Stimulated activated CD4-positive, alpha-beta T cell treated with anti-CD3 and anti-CD28 coated beads, TNF-alpha, amount 100 ng/mL, for 48 hours (primary cell): ENCODE data around the gene DNAL1.

Experiments used
- DNase-seq, 3 donors: peaks; one replicate each; pipeline ENCODE4 v3.0.0-alpha.2; 2020; ENCODE audit warnings: low read depth in 3 of 3

The DNAL1 gene

DNA sequence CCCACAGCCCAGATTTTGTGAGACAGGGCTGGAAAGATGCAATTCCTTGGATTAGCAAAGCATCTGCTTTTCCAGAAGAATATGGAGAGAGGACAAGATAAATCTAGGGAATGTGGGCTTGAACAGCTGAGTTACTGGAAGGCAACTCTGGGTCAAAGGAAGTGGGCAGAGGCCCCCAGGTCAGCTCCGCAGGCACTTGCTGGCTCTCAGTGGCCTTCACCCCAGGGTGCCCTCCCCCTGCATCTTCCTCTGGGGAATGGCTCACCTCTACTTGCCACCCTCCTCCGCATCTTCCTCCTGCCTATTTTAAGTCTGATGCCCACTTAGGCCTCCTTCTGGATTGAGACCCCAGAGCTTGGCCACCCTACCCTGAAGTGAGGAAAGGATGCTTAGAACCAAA, 79.9 kb downstream of the DNAL1 start:
- DNase-seq: no peak

DNA sequence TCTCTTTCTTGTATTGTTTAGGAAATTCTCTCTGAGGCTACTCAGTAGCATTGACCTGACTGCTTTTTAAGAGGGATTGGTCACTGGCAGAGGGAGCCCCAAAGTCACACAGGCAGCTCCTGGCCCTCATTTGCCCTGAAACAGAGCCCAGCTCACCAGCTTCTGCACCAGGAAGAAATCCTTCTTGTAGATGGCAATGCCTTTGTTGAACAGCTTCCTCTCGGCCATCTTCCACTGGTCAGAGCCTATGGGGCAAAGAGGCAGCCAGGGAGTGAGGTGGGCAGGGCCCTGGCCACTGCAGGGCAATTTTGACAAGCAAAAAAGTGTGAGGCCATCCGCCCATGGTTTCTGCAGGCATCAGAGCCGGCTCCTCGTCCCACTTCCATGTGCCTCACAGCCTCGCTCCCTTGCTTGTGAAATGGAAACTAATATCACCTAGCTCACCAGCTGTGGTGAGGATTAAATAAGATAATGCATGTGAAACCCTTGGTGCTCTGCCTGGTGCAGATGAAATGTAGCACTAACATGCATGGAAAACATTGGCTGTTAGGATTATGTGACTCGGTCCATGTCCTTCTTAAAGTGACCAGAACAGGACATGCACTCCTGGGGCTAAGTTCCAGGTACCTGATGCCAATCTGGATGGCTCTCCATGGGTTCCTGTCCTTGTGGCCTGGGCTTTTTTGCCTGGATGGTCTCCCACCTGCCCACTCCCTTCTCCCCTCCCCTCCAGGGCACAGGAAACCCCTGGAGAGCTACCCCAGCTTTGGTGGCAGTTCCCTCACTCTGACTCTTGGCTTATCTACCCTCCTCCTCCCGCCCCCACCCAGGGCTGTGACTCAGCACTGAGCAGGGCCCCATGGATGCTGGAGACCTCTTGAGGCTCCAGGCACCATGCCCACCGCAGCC, 80.6 kb downstream of the DNAL1 start:
- DNase-seq: no peak

DNA sequence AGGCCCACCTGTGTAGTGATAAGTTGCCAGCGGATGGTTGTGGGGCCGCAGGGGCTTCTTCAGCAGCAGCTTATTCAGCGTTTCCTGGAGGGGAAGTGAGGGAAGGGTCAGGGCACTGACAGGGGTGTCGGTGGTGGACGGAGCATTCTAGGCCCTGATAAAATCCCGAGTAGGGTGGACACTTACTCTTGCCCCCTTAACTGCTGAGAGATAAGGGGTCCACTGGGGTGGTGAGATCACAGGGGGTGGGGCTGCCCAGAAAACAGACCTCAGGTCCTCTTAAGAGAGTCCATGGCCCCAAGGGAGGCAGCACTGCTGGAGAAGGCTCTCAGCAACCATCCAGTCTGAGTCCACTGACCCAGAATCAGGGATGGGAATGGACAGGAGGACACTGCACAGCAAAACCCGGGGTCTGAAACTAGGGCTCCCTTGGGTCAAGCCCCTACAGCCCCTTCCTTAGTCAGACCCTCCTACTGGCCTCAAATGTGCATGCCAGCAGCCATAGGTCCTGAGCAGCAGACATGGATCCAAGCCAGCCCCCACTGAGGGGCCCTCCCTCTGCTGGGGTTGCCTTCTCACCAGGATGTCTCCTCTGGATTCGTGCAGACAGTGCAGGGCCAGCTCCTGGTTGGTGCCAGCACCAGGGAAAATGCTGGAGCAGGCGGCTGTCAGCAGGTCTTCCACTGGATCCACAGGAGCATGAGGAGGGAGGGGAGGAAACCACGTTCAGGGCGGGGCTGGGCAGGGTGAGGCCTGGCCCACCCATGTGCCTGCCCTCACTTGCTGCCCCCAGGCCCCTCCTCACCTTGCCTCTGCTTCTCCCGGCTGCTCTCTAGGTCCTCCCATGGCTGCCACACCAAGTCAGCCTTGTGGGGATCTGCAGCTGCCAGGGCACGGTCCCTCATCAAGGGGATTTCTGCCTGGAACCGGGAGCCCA, 81.5 kb downstream of the DNAL1 start:
- DNase-seq: no peak

DNA sequence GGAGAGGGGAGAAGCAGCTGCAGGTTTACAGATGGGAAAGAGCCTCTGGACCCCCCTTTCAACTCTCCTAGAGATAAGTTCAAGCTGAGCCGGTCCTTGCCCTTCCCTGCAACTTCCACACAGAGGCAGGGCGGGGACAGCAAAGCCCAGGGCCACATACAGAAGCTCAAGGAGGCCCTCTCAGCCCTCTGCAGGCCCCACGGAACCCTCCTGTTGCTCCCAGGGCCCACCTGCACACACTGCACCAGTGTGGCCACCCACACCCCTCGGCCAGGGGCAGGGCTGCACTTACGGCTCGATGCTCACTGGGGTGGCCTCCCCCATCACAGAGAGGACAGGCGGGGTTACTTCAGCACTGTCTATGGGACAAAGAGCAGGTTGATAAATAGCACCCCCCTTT, 82.4 kb downstream of the DNAL1 start:
- no peak for DNase-seq

DNA sequence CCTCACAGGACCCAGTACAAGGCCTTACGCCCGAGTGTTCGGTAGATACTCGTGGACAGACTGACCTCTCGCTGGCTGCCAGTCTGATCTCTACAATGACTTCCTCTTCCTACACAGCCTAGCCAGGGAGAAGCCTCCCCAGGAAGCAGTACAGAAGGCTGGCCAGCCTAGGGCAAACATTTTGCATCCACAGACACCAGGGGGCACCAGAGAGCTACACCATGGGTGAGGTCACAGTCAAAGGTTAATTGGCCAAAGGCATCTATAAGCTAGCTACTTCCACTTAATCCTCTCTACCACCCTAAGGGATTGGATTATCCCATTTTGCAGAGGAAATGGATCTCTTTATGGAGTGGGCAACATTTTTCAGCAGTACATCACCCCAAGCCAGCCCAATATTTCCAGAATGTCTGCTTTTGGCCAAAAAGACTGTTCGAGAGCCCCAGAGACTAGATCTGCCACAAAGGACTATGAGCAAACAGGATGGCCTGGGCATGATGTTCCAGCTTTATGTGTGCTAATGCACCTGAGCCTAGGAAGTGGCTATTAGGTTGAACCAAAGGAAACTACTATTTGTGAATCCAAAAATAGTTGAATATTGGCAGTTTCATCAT, 84.0 kb downstream of the DNAL1 start:
- DNase-seq: peak; percentile 63 to 93 (median 84)

DNA sequence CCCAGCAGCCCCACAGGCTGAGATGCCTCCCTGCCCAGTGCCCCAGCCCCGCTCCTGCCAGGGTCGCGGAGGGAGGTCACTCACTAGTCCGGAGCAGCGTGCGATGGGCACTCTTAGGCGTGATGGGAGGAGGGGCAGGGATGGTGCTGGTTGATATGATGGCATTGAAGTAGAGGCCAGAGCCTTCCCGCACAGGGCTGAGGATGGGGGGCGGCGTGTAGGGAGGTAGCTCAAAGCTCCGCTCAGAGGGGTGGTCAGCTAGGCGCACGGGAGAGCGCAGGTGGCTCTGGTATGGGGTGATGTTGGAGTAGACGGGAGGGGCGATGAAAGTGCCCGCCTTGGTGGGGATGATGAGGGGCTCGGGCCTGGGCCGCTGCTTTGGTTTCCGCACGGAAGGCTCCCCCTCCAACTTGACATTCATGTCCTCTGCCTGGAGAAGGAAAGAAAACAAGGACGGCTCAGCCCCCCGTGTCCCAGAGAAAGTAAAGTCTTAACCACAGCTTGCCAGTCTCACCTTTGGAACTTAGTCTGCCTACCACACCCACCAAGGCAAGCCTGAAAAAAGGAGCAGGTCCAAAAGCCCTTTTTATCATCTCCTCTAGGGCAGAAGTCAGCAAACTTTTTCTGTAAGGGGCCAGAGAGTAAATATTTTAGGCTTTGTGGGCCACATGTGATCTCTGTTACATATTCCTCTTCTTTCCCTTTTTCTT, 84.9 kb downstream of the DNAL1 start:
- no peak for DNase-seq

DNA sequence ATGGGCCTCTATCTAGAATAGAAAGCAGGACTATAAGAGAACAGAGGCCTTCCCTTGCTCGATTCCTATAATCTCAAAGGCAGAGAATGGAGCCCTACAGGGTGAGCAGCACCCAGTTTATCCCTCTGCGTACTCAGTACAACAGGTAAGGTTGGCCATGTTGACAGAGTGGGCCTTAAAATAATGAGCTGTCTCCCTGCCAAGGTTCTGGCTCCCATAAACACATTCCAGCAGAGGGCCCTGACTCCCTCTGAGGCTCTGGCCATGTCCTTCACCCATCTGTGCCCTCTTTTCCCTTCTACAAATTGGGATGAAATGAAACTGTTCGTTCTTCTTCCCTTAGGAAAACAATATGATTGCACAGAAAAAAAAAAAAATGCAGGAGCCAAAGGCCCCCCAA, 86.3 kb downstream of the DNAL1 start:
- no peak for DNase-seq

DNA sequence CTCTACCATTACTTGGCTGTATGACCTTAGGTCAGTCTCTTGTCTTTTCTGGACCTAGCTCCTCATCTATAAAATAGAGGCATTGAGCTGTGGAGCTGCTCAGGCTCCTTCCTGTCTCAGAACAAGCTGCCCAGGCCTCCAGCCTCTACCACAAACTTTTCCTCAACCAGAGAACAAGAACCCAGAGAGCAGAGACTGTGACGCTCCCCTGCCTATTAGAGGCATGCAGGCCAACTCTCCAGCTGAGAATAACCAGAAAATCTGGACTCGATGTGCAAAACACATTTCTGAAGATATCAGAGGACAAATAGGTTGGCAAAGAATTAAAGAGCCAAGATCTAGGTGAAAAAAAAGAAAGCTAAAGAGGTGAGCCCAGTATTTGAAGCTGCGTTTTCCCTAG, 87.2 kb downstream of the DNAL1 start:
- no peak for DNase-seq

DNA sequence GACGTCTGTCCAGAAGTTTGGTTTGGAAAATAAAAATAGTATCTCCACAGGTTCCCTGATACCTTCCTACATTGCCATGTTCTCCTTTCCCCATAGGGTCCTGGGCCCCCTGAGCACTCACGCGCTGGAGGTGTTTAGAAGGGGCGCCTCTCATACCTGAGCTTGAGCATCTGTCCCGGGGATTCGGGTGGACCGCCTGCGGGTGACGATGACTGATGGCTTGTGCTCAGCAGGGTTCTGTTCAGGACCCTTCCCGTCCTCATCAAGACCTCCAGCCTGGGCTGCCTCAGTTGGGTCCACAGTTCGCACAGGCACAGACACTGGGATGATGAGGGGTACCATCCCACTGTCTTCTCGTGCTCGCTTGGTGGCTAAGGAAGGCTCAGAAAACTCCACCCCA, 92.1 kb downstream of the DNAL1 start:
- no peak for DNase-seq

DNA sequence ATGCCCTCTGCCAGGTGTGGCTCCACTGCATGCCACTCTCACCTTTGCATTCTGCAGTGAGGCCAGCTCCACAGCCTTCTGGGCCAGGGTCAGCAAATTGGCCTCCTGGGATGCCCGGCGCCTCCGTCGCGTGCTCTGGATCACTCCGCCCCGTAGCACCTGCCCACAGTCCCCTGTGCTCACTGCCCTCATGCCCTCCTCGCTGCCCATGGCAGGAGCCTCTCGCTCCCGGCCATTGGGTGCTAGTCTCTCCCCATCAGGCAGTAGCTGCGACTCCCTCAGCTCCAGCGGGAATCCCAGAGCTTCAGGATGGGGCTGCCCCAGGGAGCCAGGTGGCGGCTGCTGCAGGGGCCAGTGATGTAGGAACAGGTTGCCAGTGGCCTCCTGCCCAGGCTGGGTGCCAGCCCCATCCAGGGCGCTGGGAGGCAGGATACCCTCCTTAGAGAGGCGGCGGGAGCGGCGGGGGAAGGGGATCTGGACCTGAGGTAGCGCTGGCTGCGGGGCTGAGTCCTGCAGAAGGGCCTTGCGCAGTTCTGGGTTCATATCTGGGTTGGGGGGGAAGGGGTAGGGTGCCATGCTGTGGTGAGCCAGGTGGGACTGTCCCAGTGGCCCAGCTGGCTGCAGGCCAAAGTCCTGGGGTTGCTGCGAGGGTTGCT, 93.9 kb downstream of the DNAL1 start:
- DNase-seq: no peak

DNA sequence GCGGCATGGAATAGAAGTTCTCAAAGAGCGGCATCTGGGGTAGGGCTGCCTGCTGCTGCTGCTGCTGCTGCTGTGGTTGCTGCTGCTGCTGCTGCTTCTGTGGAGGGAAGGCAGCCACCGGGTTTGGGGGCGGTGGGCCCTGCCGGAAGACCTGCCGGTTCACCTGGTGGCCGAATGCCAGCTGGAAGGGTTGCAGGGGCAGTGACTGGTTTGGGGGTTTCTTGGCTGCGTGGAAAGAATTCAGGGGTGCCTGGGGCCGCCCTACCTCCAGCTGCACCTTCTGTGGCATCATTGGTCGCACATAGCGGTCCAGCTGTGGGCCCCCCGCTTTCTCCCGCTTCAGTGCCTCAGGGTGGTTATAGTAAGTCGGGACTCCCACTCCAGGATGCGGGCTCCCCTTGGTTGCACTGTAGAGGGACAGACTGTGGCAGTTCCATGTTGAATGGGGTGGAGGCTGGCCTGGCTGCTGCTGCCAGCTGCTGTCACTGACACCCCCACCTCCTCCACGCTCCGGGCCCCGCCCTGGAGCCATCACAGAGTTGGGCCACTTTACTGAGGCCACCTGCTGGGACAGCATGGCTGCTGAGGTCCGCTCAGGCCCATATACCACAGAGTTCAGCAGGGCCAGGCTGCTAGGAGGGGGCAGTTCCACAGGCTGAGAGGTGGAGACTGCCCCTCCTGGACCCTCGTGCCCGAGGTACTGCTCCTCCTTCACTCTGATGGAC, 94.5 kb downstream of the DNAL1 start:
- DNase-seq: no peak

DNA sequence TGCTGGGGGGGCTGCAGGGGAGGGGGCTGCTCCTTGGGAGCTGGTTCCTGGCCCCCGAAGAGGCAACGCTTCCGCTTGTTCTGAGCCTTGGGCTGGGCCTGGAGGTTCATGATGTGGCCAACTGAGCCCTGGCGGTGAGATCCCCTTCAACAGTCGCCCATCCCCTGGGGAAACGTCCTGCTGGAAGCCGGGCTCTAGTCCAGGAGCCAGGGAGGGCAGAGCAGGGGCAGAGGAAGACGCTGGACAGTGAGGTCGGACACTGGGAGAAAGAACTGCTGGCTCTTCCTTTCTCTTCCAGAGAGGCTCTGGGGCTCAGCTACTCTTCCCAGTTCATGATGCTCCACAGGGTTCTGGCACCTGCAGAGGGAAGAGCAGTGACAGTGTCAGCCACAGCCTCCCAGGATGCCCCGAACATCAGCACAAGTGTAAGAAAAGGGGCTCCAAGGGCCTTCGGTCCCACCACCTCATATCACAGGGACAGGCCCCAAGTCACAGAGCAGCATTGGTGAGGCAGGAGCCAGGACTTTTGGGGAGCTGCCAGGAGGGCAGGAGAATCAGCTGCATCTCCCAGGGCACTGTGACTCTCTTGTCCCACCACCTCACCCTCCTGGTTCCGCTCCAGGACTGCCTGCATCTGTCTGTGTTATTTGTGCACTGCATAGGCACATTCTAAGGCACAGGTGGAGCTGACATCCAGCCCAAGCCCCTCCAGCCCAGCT, 95.3 kb downstream of the DNAL1 start:
- no peak for DNase-seq

DNA sequence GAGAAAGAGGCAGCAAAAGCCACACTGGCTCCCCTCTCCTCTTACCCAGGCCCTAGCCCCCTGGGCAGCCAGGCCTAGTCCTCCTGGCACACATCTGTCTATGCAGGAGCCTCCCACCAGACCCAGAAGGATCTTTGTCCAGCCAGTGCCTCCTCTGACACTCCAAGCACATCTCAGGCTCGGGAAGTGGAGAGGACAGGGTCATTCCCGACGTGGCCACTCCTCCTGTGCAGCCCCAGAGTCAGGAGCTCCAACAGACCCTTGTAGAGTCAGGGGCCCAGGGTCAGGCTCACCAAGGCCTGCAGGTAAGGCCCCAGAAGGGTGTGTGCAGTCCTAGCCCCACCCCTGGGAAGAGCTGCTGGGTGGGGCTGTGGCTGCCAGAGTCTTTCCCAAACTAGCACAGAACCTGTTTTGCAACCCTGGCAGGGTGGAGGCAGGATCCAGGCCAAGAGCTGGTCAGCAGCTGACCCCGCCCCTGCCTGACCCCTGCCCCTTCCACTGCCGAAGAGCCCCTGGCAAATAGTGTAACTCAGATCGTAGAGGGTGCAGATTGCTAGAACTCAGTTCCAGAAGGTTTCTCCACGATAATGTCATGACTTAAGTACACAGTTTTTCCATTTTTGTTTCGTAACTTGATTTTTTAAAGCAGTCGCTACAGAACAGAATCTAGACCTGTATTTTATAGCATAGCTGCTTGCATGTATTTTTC, 96.0 kb downstream of the DNAL1 start:
- no peak for DNase-seq

DNA sequence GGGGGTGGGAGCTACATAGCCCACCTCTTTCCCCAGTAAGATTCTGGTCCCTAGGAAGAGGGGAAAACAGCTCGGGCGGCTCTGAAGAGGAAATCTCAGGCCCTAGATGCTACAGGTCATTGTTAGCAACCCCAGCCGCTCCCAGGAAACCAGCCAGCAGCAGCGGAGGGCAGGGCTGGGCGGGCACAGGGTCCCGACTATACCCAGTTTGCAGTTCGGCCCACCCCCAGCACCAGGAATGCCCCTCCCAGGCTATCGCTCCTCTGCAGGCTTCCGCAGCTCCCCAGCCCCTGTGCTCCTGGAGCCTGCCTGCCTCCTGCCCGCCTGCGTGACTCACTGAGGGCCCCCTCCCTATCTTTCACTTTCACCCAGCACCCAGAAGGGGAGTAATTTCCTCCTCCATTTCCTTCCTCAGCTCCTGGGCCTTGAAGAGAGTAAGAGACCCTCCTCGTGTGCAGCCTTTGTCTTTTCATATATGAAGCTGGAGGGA, 96.6 kb downstream of the DNAL1 start:
- DNase-seq: peak in 2 of 3 donors; percentile 52 to 65

DNA sequence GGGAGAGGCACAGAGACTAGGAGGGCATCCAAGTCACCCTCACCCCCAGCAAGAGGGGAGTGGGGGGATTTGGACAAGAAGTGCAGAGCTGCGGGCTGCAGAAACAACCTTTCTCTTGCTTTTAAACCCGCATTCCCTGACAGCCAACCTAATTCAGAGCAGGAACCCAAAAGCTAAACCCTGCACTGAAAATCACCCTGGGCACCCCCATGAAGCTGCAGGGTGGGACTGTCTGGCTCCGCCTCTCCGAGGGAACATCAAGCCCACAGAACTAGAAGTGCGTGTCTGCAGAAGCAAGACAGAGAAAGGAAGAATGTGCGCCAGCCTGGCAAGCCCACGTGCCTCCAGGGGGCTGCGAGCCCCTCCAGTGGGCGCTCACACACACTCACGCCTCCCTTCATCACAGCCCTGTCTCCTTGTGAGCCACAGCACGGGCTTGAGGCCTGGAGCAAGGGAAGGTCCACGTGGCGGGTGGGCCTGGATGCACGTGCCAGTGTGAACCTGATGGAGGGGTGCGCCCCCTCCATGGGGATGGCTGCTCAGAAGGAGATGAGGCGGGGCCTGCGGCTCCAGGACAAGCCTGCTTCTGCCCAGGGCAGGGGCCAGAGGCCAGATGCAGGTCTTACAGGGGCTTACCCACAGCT, 97.2 kb downstream of the DNAL1 start:
- no peak for DNase-seq

DNA sequence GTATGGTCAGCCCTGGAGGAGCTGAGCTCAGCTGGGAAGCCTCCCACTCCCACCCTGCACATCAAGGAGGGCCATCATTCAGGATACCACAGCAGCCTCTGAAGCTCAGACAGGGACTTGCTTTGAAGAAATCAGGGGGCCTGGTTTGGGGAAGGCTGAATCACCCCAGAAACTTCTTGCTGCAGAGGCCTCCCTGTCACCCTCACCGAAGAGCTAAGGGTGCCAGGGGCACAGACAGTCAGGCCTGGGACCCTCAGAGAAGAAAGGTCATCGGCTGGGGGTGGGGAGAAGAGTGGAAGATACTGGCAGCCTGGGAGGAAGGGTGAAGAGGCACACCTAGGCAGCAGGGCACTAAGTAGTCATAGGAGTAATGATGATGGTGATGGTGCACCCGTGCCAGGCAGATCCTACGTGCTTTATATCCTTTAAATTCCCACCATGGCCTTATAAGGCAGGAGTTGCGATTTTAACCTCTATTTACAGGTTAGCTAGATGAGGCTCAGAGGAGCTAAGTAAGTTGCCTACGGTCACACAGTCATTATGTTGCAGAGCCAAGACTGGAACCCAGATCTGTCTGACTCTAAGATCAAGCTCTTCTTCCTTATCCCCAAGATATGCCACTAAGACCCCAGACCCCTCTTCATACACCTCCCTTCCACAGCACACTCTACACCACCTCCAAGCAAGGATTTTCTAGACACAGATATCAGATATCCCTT, 97.9 kb downstream of the DNAL1 start:
- no peak for DNase-seq

DNA sequence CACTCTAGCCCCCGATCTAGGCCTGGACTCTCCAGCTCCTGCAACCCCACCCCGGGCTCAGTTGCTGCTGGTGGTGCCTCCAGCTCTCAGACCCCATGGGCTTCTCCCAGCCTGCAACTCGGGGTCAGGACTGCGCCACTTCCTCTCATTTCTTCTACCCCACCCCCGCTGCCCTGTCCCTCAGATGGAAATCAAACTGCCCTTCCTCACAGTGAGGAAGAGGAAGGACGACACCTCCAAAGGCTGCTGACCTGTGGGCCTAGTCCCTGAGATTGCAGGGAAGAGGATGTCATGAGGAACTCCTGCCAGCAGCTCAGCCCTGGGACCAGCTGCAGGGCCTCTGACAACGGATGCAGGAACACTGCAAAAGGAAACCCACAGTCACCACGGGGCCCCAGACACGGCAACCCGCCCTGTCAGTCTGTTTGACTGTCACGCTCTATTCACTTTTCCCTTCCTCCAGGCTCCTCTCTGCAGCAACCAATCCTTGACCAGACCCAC, 98.7 kb downstream of the DNAL1 start:
- no peak for DNase-seq
